H9 (cell line): ENCODE data around the gene LHFPL6. TPM values are rescaled to one million over a fixed set of nuclear protein-coding genes. Genes with fewer than 3 reads are reported as not detected.

Experiments used
- DNase-seq: peaks from one replicate; pipeline ENCODE4 v3.0.0-alpha.2; 2017
- H2AFZ ChIP-seq: one replicate; pipeline ENCODE4 v1.6.1; 2013; ENCODE audit warnings: mild to moderate bottlenecking, low read length, control low read depth, moderate library complexity
- H2AK5ac ChIP-seq: 2 replicates; pipeline ENCODE4 v1.6.1; 2013; ENCODE audit warnings: low read length, control low read depth, mixed read lengths; ENCODE audit not compliant: insufficient read length
- H2BK120ac ChIP-seq: one replicate; pipeline ENCODE4 v1.6.1; 2013; ENCODE audit warnings: low read depth, mild to moderate bottlenecking, low read length, control low read depth, inconsistent platforms; ENCODE audit not compliant: poor library complexity, severe bottlenecking
- H2BK12ac ChIP-seq: 2 replicates; pipeline ENCODE4 v1.6.1; 2013; ENCODE audit warnings: low read length, control low read depth, mixed read lengths, low read depth; ENCODE audit not compliant: insufficient read length
- H2BK15ac ChIP-seq: 2 replicates; pipeline ENCODE4 v1.6.1; 2013; ENCODE audit warnings: low read depth, low read length, control low read depth
- H2BK20ac ChIP-seq: one replicate; pipeline ENCODE4 v1.6.1; 2013; ENCODE audit warnings: low read depth, mild to moderate bottlenecking, low read length, control low read depth, inconsistent platforms; ENCODE audit not compliant: poor library complexity, severe bottlenecking
- H2BK5ac ChIP-seq: 2 replicates; pipeline ENCODE4 v1.6.1; 2013; ENCODE audit warnings: low read length, control low read depth, mixed read lengths; ENCODE audit not compliant: insufficient read length
- H3K14ac ChIP-seq: 2 replicates; pipeline ENCODE4 v1.6.1; 2013; ENCODE audit warnings: low read length, control low read depth; ENCODE audit not compliant: insufficient read depth
- H3K18ac ChIP-seq: 2 replicates; pipeline ENCODE4 v1.6.1; 2013; ENCODE audit warnings: low read depth, mild to moderate bottlenecking, mixed read lengths, low read length, control low read depth; ENCODE audit not compliant: insufficient read length
- H3K23ac ChIP-seq: 2 replicates; pipeline ENCODE4 v1.6.1; 2013; ENCODE audit warnings: low read length, control low read depth, mixed read lengths, low read depth; ENCODE audit not compliant: insufficient read length
- H3K23me2 ChIP-seq: 2 replicates; pipeline ENCODE4 v1.6.1; 2013; ENCODE audit warnings: low read depth, mild to moderate bottlenecking, mixed read lengths, low read length, control low read depth; ENCODE audit not compliant: insufficient read length, poor library complexity, severe bottlenecking
- H3K27ac ChIP-seq: 2 replicates; pipeline ENCODE4 v1.5.1; 2013; ENCODE audit warnings: low read length, control low read depth, mixed read lengths, low read depth; ENCODE audit not compliant: insufficient read length
- H3K27me3 ChIP-seq: 2 replicates; pipeline ENCODE4 v1.6.1; 2013; ENCODE audit warnings: low read length, control low read depth, inconsistent platforms; ENCODE audit not compliant: insufficient read depth
- H3K4ac ChIP-seq: 2 replicates; pipeline ENCODE4 v1.6.1; 2013; ENCODE audit warnings: low read depth, mild to moderate bottlenecking, control low read depth, inconsistent platforms, low read length, moderate library complexity
- H3K4me1 ChIP-seq: 2 replicates; pipeline ENCODE4 v1.6.1; 2013; ENCODE audit warnings: low read length, control low read depth, inconsistent platforms; ENCODE audit not compliant: insufficient read depth
- H3K4me2 ChIP-seq: 2 replicates; pipeline ENCODE4 v1.6.1; 2013; ENCODE audit warnings: low read length, control low read depth, mixed read lengths; ENCODE audit not compliant: insufficient read length, insufficient read depth
- H3K56ac ChIP-seq: 2 replicates; pipeline ENCODE4 v1.6.1; 2013; ENCODE audit warnings: low read depth, mild to moderate bottlenecking, mixed read lengths, low read length, control low read depth; ENCODE audit not compliant: insufficient read length
- H3K79me1 ChIP-seq: 2 replicates; pipeline ENCODE4 v1.6.1; 2013; ENCODE audit warnings: low read depth, mild to moderate bottlenecking, moderate library complexity, low read length, control low read depth, inconsistent platforms; ENCODE audit not compliant: insufficient read depth, poor library complexity, severe bottlenecking
- H3K79me2 ChIP-seq: 2 replicates; pipeline ENCODE4 v1.6.1; 2013; ENCODE audit warnings: low read length, control low read depth, inconsistent platforms; ENCODE audit not compliant: insufficient read depth
- H3K9ac ChIP-seq: 2 replicates; pipeline ENCODE4 v1.6.1; 2013; ENCODE audit warnings: low read length, control low read depth, mixed read lengths; ENCODE audit not compliant: insufficient read length; ENCODE audit errors: extremely low read depth
- H3K9me3 ChIP-seq: one replicate; pipeline ENCODE4 v1.6.1; 2013; ENCODE audit warnings: low read depth, low read length, inconsistent platforms; ENCODE audit not compliant: control insufficient read depth
- H3T11ph ChIP-seq: one replicate; pipeline ENCODE4 v1.6.1; 2013; ENCODE audit warnings: mild to moderate bottlenecking, low read length, control low read depth, inconsistent platforms
- H4K20me1 ChIP-seq: one replicate; pipeline ENCODE4 v1.6.1; 2013; ENCODE audit not compliant: control insufficient read depth, insufficient read length, insufficient read depth
- H4K5ac ChIP-seq: 2 replicates; pipeline ENCODE4 v1.6.1; 2013; ENCODE audit warnings: low read depth, mild to moderate bottlenecking, mixed read lengths, low read length, control low read depth; ENCODE audit not compliant: insufficient read length
- H4K8ac ChIP-seq: replicated peaks from 2 replicates; pipeline ENCODE4 v1.6.1; 2013; ENCODE audit warnings: low read length, control low read depth, mixed read lengths, low read depth; ENCODE audit not compliant: insufficient read length
- H4K91ac ChIP-seq: 2 replicates; pipeline ENCODE4 v1.6.1; 2013; ENCODE audit warnings: low read depth, mild to moderate bottlenecking, moderate library complexity, mixed read lengths, low read length, control low read depth; ENCODE audit not compliant: insufficient read length
- H3K27ac Mint-ChIP-seq, 3 experiments: 2 replicates in 2 of 3; 3 replicates in 1 of 3; pipeline ENCODE4 v1.8.0; 2020 to 2021; ENCODE audit warnings: mixed read lengths in 3 of 3, mild to moderate bottlenecking in 1 of 3, moderate library complexity in 1 of 3
- H3K27me3 Mint-ChIP-seq: 2 replicates; pipeline ENCODE4 v1.8.0; 2021; ENCODE audit warnings: low read depth, mild to moderate bottlenecking, moderate library complexity, mixed read lengths
- H3K36me3 Mint-ChIP-seq, 3 experiments: 2 replicates in 2 of 3; 3 replicates in 1 of 3; pipeline ENCODE4 v1.8.0; 2020 to 2021; ENCODE audit warnings: low read depth in 3 of 3, mixed read lengths in 3 of 3; ENCODE audit not compliant: insufficient read depth in 1 of 3
- H3K4me1 Mint-ChIP-seq, 2 experiments: 2 replicates each; pipeline ENCODE4 v1.8.0; 2020; ENCODE audit warnings: mixed read lengths in 2 of 2
- H3K4me3 Mint-ChIP-seq, 2 experiments: 2 replicates in 1 of 2; 3 replicates in 1 of 2; pipeline ENCODE4 v1.8.0; 2020 to 2021; ENCODE audit warnings: mild to moderate bottlenecking in 2 of 2, mixed read lengths in 2 of 2, moderate library complexity in 1 of 2
- H3K9me3 Mint-ChIP-seq, 2 experiments: 2 replicates in 1 of 2; 3 replicates in 1 of 2; pipeline ENCODE4 v1.8.0; 2020; ENCODE audit warnings: mild to moderate bottlenecking in 2 of 2, mixed read lengths in 2 of 2, moderate library complexity in 1 of 2
- WGBS: extraction: QIAGEN DNeasy Blood & Tissue Kit; methylation state at CpG from one replicate; pipeline ENCODE4 v1.1.7; 2013; ENCODE audit warnings: missing lambda C conversion rate, low lambda C conversion rate, mixed read lengths; ENCODE audit not compliant: insufficient read length; ENCODE audit errors: extremely low coverage; 5-methylcytosine and 5-hydroxymethylcytosine counted together
- total RNA-seq: library from RNA; stranded (reverse); gene quantifications from 2 replicates; pipeline ENCODE4 v1.2.1, GENCODE V29; 2021
- TF ChIP-seq, protein P1 (sequence below): fragments of 200-600 bp; sonication (generic); conservative IDR thresholded peaks from 3 replicates; pipeline ENCODE4 v1.8.0; 2021; ENCODE audit warnings: antibody characterized with exemption, mild to moderate bottlenecking

The LHFPL6 gene
- total RNA-seq, 1 experiment from 2014 or later: 3.5 TPM

- no peak overlapping the region for H3T11ph ChIP-seq
- H2BK12ac ChIP-seq: no peak overlapping the region
- H3K4me1 Mint-ChIP-seq: peaks cover 0 to 4% of the 10 kb centered on the region in 2 experiments; a peak in 1 of 4 replicates
- no peaks in the 10 kb centered on the region for H3K79me1 ChIP-seq
- H2BK120ac ChIP-seq: no peak overlapping the region
- H3K4ac ChIP-seq: no peak overlapping the region
- no peak overlapping the region for H3K9ac ChIP-seq
- H3K9me3 Mint-ChIP-seq: no peaks in the 10 kb centered on the region
- no peak for DNase-seq
- H3K23me2 ChIP-seq: no peaks in the 10 kb centered on the region
- no peak overlapping the region for H3K4me2 ChIP-seq
- no peak overlapping the region for H4K5ac ChIP-seq
- H2BK20ac ChIP-seq: no peak overlapping the region
- no peak overlapping the region for H3K27ac Mint-ChIP-seq
- H4K8ac ChIP-seq: no peak overlapping the region
- H3K56ac ChIP-seq: no peak overlapping the region
- H3K23ac ChIP-seq: no peak overlapping the region
- no peaks in the 10 kb centered on the region for H3K4me1 ChIP-seq
- H2BK15ac ChIP-seq: no peak overlapping the region
- no peak overlapping the region for H3K4me3 Mint-ChIP-seq
- H3K14ac ChIP-seq: no peak overlapping the region
- WGBS: no CpG with 5 or more reads among the region's 3 CpGs
- TF ChIP-seq, protein P1, sequence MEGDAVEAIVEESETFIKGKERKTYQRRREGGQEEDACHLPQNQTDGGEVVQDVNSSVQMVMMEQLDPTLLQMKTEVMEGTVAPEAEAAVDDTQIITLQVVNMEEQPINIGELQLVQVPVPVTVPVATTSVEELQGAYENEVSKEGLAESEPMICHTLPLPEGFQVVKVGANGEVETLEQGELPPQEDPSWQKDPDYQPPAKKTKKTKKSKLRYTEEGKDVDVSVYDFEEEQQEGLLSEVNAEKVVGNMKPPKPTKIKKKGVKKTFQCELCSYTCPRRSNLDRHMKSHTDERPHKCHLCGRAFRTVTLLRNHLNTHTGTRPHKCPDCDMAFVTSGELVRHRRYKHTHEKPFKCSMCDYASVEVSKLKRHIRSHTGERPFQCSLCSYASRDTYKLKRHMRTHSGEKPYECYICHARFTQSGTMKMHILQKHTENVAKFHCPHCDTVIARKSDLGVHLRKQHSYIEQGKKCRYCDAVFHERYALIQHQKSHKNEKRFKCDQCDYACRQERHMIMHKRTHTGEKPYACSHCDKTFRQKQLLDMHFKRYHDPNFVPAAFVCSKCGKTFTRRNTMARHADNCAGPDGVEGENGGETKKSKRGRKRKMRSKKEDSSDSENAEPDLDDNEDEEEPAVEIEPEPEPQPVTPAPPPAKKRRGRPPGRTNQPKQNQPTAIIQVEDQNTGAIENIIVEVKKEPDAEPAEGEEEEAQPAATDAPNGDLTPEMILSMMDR: no peak
- H3K27me3 ChIP-seq: no peaks in the 10 kb centered on the region
- H3K36me3 Mint-ChIP-seq: no peaks in the 10 kb centered on the region
- no peak overlapping the region for H2BK5ac ChIP-seq
- H4K20me1 ChIP-seq: no peaks in the 10 kb centered on the region
- H4K91ac ChIP-seq: no peak overlapping the region
- peaks cover 100% of the 10 kb centered on the region for H3K27me3 Mint-ChIP-seq
- H2AFZ ChIP-seq: no peak overlapping the region
- no peak overlapping the region for H3K18ac ChIP-seq
- no peaks in the 10 kb centered on the region for H3K79me2 ChIP-seq
- H3K27ac ChIP-seq: no peak overlapping the region
- H3K9me3 ChIP-seq: no peaks in the 10 kb centered on the region
- H2AK5ac ChIP-seq: no peak overlapping the region
Observed at GRCh38 chr13:39373145-39373544, 229.8 kb downstream of the LHFPL6 start.
